BE2C (cell line): ENCODE data around the gene FOSL1.

ENCODE experiments used
- DNase-seq: peaks from one replicate; pipeline ENCODE4 v3.0.0-alpha.2; 2020
- H3K27me3 ChIP-seq: fragments of 250-450 bp; sonication (Bioruptor Pico); 2 replicates; pipeline ENCODE4 v1.5.1; 2020; ENCODE audit warnings: mild to moderate bottlenecking
- H3K36me3 ChIP-seq: fragments of 250-450 bp; sonication (Bioruptor Pico); 2 replicates; pipeline ENCODE4 v1.5.1; 2020; ENCODE audit warnings: mild to moderate bottlenecking
- H3K4me1 ChIP-seq: fragments of 250-450 bp; sonication (Bioruptor Pico); 2 replicates; pipeline ENCODE4 v1.5.1; 2020
- H3K4me3 ChIP-seq: 2 replicates; pipeline ENCODE4 v1.5.1; 2011; ENCODE audit warnings: low read depth, low read length
- H3K9me3 ChIP-seq: fragments of 250-450 bp; sonication (Bioruptor Pico); 2 replicates; pipeline ENCODE4 v1.5.1; 2020
- TF ChIP-seq, protein P1 (sequence below): IDR thresholded peaks from 2 replicates; pipeline ENCODE4 v1.5.1; 2012; ENCODE audit warnings: mild to moderate bottlenecking, low read depth, low read length

The FOSL1 gene

DNA sequence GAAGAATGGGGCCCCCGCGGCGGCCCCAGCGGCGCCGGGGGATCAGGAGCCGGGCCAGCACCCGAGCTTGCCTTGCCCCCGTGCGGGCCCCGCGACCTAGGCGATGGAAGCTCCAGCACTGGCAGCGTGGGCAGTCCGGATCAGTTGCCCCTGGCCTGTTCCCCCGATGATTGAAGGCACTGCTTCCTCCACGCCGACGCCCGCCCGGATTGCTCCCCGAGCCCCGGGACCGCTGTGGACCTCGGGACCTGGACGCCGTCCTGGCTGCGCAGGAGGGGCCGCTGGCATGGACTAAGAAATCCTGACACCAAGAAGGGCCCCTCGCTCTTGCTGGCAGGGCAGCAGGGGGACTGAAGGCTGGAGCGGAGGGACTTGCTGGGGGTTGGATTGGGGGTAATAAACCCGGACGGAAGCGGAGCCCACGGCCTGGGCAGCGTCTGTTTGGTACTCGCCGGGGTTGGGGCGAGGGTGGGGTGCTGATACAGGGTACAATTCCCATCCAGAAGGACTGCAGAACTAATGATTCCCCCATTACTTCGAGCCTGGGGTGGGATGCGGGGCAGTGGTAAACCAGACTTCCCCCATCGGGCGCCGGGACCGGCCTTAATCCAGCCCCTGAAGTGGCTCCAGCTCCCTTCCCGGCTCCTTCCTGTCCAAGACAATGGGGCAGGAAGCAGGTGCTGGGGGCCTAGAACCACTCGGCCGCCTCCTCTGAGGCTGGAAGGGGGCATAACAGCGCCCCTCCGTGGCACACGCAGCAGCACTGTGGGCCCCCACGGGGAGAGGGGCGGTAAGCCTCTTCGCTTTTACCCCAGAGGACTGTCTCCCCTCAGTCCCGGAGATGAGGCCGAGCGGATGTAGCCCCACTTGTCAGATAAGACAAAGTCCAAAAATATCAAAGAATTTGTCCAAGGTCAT lies 8.7 kb downstream of the FOSL1 start:
- Histone ChIP-seq H3K4me3 (peak overlapping the region; percentile 92), H3K36me3 (peaks cover 6% of the 10 kb centered on the region; the same call in 1 of the 2 replicates), H3K9me3 (no peaks in the 10 kb centered on the region), H3K27me3 (no peaks in the 10 kb centered on the region), H3K4me1 (peaks cover 8% of the 10 kb centered on the region)
- TF ChIP-seq, protein P1, sequence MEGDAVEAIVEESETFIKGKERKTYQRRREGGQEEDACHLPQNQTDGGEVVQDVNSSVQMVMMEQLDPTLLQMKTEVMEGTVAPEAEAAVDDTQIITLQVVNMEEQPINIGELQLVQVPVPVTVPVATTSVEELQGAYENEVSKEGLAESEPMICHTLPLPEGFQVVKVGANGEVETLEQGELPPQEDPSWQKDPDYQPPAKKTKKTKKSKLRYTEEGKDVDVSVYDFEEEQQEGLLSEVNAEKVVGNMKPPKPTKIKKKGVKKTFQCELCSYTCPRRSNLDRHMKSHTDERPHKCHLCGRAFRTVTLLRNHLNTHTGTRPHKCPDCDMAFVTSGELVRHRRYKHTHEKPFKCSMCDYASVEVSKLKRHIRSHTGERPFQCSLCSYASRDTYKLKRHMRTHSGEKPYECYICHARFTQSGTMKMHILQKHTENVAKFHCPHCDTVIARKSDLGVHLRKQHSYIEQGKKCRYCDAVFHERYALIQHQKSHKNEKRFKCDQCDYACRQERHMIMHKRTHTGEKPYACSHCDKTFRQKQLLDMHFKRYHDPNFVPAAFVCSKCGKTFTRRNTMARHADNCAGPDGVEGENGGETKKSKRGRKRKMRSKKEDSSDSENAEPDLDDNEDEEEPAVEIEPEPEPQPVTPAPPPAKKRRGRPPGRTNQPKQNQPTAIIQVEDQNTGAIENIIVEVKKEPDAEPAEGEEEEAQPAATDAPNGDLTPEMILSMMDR = peak; percentile 49; the same call in 1 of the 2 replicates
- peak; percentile 65 for DNase-seq

DNA sequence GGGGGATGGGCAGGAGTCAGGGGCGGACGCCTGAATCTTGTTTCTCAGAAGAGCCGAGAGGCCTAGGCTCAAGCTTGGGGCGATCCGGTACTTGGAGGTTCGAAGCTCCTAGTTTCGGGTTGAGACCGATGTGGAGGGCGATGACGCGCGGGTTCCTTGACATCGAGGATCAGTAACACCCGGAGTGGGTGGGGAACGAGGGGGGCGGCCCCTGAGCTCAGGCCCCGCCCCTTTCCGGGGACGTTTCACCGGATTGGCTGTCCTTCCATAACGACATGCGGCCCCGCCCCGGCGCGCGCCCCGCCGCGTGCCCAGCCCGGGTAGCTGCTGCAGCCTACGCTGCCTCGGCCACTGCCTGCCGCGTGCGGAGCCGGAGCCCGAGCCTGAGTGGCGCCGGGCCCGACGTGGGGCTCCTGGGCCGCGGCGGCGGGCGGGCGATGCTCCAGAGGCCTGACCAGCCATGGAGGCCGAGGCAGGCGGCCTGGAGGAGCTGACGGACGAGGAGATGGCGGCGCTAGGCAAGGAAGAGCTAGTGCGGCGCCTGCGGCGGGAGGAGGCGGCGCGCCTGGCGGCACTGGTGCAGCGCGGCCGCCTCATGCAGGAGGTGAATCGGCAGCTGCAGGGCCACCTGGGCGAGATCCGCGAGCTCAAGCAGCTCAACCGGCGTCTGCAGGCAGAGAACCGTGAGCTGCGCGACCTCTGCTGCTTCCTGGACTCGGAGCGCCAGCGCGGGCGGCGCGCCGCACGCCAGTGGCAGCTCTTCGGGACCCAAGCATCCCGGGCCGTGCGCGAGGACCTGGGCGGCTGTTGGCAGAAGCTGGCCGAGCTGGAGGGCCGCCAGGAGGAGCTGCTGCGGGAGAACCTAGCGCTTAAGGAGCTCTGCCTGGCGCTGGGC lies 9.6 kb downstream of the FOSL1 start, which contains the start of gene CCDC85B:
TSS of gene CCDC85B (plus strand) at position 350 of the 895 bp plus-strand sequence. CDS start at position 461, 111 bp downstream.
- H3K9me3 ChIP-seq = no peaks in the 10 kb centered on the region
- peak within 1 kb of the TSS; percentile 92 for H3K4me3 ChIP-seq
- peak; percentile 99 for DNase-seq
- TF ChIP-seq, protein P1 = peak; percentile 19
- H3K27me3 ChIP-seq = no peaks in the 10 kb centered on the region
- H3K4me1 ChIP-seq = peaks cover 8% of the 10 kb centered on the region
- peaks cover 10% of the 10 kb centered on the region for H3K36me3 ChIP-seq

DNA sequence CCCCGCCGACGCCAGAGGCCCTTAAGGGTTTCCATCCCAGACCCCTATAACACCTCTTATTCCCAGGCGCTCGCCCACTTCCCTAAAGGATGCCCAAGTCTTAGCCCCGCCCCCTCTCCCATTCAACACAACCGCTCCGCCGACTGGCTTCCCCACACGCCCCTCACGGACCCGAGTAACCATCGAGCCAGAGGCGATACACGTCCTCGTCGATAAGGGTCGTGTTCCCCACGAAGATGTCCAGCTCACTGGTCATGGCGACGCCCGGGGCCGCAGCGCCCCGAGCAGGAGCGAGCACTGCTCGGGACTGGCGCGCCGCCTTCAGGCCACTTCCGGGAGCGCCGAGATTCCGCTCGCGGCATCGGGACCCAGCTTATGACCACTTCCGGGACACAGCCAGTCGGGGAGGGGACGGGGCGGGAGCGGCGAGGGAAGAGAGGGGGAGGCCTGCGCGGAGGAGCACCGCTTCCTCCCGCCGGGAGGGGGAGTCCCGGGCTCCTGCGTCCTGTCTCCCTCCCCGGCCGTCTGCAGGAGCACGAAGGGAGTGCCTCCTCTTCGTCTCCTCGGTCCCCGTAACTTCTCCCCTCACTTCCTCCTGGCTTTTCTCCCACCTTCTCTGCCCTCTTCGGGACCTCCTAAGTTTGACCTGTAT lies 11.9 kb downstream of the FOSL1 start, which contains the start of gene FIBP:
TSS of gene FIBP (minus strand) at position 309 of the 652 bp plus-strand sequence. CDS start at position 256, 53 bp downstream.
- Histone ChIP-seq H3K9me3 (no peaks in the 10 kb centered on the region), H3K4me1 (peaks cover 8% of the 10 kb centered on the region), H3K36me3 (peaks cover 28% of the 10 kb centered on the region), H3K27me3 (no peaks in the 10 kb centered on the region), H3K4me3 (peak within 1 kb of the TSS; percentile 77)
- peak; percentile 99 for DNase-seq
- TF ChIP-seq, protein P1 = peak; percentile 68

DNA sequence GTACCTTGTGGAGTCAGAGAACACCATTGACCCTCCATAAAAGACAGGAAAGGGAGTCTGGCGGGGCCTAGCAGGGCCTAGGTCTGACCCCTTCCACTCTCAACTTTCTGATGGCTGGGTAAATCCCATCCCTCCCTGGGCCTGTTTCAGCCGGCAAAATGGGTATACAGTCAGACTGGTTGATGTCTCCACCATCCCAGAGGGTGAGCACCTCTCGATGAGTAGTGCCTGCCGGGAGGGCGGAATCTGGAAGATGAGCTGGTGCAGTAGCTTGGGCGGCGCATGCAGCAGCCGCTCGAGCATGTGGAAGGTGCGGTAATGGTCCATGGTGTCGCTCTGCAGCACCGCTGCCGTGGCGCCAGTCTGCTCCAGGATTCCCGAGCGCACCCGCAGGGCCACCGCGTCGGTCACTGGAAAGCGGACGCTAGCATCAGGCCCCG lies 12.4 kb downstream of the FOSL1 start:
- peak overlapping the region; percentile 77 for H3K4me3 ChIP-seq
- DNase-seq = no peak
- TF ChIP-seq, protein P1 = no peak
- peaks cover 33% of the 10 kb centered on the region for H3K36me3 ChIP-seq
- H3K4me1 ChIP-seq = peaks cover 8% of the 10 kb centered on the region
- no peaks in the 10 kb centered on the region for H3K27me3 ChIP-seq
- H3K9me3 ChIP-seq = no peaks in the 10 kb centered on the region

DNA sequence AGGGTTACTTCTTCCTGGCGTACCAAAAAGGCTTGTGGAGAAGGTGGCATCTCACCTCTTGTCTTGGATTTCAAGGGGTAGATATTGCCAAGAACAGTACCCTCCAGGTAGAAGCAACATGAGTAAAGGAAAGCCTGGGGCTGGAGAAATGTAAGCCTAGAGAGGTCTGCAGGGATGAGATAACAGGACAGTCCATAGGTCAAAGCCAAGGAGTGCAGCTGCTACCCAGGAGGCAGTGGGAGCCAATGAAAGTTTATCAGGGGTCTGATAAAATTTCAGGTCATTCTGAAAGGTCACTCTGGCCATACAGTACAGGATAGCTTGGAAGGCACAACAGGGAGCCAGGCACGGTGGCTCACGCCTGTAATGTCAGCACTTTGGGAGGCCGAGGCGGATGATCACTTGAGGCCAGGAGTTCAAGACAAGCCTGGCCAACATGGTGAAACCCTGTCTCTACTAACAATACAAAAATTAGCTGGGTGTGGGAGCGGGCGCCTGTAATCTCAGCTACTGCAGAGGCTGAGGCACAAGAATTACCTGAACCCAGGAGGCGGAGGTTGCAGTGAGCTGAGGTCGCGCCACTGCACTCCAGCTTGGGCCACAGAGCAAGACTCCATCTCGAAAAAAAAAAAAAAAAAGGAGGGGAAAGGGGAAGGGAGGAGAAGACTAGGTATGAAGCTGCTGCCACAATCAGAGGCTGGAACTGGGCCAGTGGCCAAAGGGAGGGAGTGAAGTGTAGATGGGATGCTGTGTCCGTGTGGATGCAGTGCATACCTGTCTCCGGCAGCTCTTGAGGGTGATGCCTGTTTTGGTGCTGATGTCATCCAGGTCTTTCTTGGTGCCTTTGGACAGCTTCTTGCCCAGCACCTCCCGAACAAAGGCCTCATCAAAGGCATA lies 13.1 kb downstream of the FOSL1 start:
- H3K36me3 ChIP-seq = peaks cover 35% of the 10 kb centered on the region
- H3K27me3 ChIP-seq = no peaks in the 10 kb centered on the region
- H3K4me3 ChIP-seq = peak overlapping the region; percentile 77
- no peak for DNase-seq
- H3K9me3 ChIP-seq = no peaks in the 10 kb centered on the region
- peaks cover 8% of the 10 kb centered on the region for H3K4me1 ChIP-seq
- TF ChIP-seq, protein P1 = no peak
